ENCODE data around the gene SCCPDH.

Gene SCCPDH

GRCh38 chr1:246786606-246787238 lies 62.5 kb downstream of the SCCPDH start:
- DNase-seq (ENCODE audit: low spot score) = no peak
- H3K27ac ChIP-seq = no peak overlapping the region
- H3K4me3 ChIP-seq = no peak overlapping the region
- TF ChIP-seq, protein P1, sequence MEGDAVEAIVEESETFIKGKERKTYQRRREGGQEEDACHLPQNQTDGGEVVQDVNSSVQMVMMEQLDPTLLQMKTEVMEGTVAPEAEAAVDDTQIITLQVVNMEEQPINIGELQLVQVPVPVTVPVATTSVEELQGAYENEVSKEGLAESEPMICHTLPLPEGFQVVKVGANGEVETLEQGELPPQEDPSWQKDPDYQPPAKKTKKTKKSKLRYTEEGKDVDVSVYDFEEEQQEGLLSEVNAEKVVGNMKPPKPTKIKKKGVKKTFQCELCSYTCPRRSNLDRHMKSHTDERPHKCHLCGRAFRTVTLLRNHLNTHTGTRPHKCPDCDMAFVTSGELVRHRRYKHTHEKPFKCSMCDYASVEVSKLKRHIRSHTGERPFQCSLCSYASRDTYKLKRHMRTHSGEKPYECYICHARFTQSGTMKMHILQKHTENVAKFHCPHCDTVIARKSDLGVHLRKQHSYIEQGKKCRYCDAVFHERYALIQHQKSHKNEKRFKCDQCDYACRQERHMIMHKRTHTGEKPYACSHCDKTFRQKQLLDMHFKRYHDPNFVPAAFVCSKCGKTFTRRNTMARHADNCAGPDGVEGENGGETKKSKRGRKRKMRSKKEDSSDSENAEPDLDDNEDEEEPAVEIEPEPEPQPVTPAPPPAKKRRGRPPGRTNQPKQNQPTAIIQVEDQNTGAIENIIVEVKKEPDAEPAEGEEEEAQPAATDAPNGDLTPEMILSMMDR (IDR thresholded peaks at IDR 0.05) = no peak

GRCh38 chr1:246787781-246788513 lies 63.7 kb downstream of the SCCPDH start:
- DNase-seq (ENCODE audit: low spot score) = no peak
- Histone ChIP-seq H3K27ac (no peak overlapping the region), H3K4me3 (no peak overlapping the region)
- TF ChIP-seq, protein P1 (IDR thresholded peaks at IDR 0.05) = no peak

- Histone ChIP-seq H3K27ac (no peak overlapping the region), H3K4me3 (peak overlapping the region; percentile 57)
- DNase-seq (ENCODE audit: low spot score) = no peak
- TF ChIP-seq, protein P1 (IDR thresholded peaks at IDR 0.05) = no peak
These were observed 64.7 kb downstream of the SCCPDH start for GRCh38 chr1:246788895-246789338.

GRCh38 chr1:246789454-246790339 lies 65.5 kb downstream of the SCCPDH start:
- TF ChIP-seq, protein P1 (IDR thresholded peaks at IDR 0.05) = no peak
- H3K4me3 ChIP-seq = peak overlapping the region; percentile 57
- no peak for DNase-seq (ENCODE audit: low spot score)
- no peak overlapping the region for H3K27ac ChIP-seq

DNA sequence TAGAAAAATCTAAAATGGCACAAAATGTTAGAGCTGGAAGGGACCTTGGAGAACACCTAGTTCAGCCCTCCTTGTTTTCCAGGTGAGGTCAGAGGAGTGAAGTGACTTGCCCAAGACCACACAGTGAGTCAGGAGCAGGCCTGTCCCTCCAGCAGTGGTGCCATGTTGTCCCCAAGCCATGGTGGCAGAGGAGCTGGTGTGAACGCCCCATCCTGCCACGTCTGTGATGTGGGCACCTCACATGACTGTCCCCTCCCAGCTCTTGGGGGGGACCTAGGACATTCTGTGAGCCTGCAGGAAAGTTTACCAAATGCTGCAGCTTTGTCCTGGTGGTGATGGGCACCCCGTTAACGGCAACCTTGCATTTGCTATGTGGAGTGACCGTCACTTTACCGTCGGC lies 66.2 kb downstream of the SCCPDH start:
- H3K27ac ChIP-seq = no peak overlapping the region
- DNase-seq (ENCODE audit: low spot score) = no peak
- H3K4me3 ChIP-seq = no peak overlapping the region
- TF ChIP-seq, protein P1 (IDR thresholded peaks at IDR 0.05) = no peak

GRCh38 chr1:246790833-246791232 lies 66.6 kb downstream of the SCCPDH start:
- TF ChIP-seq, protein P1 (IDR thresholded peaks at IDR 0.05) = no peak
- no peak overlapping the region for H3K27ac ChIP-seq
- H3K4me3 ChIP-seq = no peak overlapping the region
- DNase-seq (ENCODE audit: low spot score) = no peak
